Activated CD4-positive, alpha-beta memory T cell treated with anti-CD3 and anti-CD28 coated beads for 36 hours (primary cell): ENCODE measurements around the gene HOXB4. TPM values are rescaled to one million over a fixed set of nuclear protein-coding genes. Genes with fewer than 3 reads are reported as not detected.

Experiments
- CTCF ChIA-PET: fragments of 350-600 bp; sonication (Branson Sonifier 250); formaldehyde crosslinking; loops from one replicate; lab custom pipeline; 2021; ENCODE audit warnings: antibody characterized with exemption, inconsistent platforms; lab: Charles Lee
- POLR2A ChIA-PET: fragments of 350-600 bp; sonication (Branson Sonifier 250); formaldehyde crosslinking; loops from one replicate; lab custom pipeline; 2021; ENCODE audit warnings: antibody characterized with exemption; lab: Charles Lee
- DNase-seq: peaks from one replicate; pipeline ENCODE4 v3.0.0-alpha.2; 2020
- H3K27ac Mint-ChIP-seq: one replicate; pipeline ENCODE4 v1.8.0; 2021; ENCODE audit warnings: mixed read lengths
- H3K27me3 Mint-ChIP-seq: one replicate; pipeline ENCODE4 v1.8.0; 2021; ENCODE audit warnings: mixed read lengths
- H3K36me3 Mint-ChIP-seq: one replicate; pipeline ENCODE4 v1.8.0; 2021; ENCODE audit warnings: mixed read lengths
- H3K4me1 Mint-ChIP-seq: one replicate; pipeline ENCODE4 v1.8.0; 2021; ENCODE audit warnings: low read depth, mixed read lengths
- H3K4me3 Mint-ChIP-seq: one replicate; pipeline ENCODE4 v1.8.0; 2021; ENCODE audit warnings: mild to moderate bottlenecking, mixed read lengths
- H3K9me3 Mint-ChIP-seq: one replicate; pipeline ENCODE4 v1.8.0; 2021; ENCODE audit warnings: mixed read lengths
- intact Hi-C: fragments of 100-400 bp; cut with micrococcal nuclease; formaldehyde crosslinking; loops from one replicate; pipeline ENCODE4 v1.15.1; 2023
- total RNA-seq, 2 experiments: library from RNA; stranded (reverse); gene quantifications; one replicate each; pipeline ENCODE4 v1.2.3, GENCODE V29; 2021

The HOXB4 gene
- total RNA-seq, 2 experiments from 2014 or later, result 2.3 TPM

DNA sequence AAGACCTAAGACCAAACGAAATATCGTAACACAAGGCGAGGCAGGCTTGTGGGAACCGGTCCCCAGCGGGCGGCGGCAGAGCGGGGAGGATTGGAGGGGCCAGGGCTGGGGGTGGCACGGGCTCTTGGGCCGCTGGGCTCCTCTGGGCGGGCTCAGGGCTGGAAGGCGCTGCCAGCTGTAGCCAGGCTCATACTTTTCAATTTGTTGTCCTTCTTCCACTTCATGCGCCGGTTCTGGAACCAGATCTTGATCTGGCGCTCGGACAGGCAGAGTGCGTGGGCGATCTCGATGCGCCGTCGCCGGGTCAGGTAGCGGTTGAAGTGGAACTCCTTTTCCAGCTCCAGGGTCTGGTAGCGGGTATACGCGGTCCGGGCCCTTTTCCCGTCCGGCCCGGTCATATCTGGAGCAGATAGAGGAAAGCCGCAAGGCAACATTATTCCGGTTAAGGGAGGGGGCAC, 13.9 kb upstream of the HOXB4 start:
- CTCF ChIA-PET, result interaction anchor here (1.3 to 6.0 kb wide), 17 partner anchors 15 to 328 kb away, joined by 3 to 94 read pairs (median 11); partner anchors contain the start of gene HOXB8
- intact Hi-C loops, result loop anchor here (2.0 to 5.0 kb wide), 2 partner anchors 255 to 565 kb away; no protein-coding TSS in a partner anchor

DNA sequence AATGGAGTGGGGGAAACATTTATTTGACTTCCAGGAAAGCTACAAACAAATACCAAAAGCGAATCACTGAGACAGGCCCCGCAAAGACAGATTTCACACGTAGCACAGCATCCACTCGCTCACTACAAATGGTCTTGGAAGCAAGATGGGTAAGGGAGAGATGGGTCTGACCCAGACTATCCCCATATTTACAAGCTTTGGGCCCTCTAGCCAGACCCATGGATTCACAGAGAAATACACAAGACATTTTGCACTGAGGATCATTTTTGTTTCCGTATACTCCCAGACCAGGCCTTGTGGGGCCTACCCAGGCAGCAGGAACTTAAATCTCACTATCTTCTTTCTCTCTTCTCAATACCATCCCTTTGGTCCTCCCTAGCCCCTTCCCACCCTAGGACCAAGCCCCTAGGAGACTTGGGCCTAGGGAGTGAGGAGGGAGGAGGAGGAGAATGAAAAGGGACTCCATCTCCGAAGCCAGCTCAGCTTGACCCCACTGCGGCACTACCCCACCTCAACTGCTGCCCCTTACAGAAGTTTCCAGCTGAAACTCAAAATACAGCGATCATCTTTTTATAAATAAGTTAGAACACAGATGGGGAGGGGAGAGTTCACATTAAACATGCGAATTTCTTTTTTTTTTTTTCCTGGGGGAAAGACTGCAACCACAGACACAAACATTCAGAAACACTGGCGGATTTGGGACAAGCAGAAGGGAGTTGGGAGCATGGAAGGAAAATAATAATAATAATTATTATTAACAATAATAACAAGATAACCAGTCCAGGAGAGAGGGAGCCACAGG, 13.3 kb upstream of the HOXB4 start:
- Mint-ChIP-seq H3K27ac (no peak overlapping the region), H3K4me1 (peaks cover 12% of the 10 kb centered on the region), H3K27me3 (peaks cover 74% of the 10 kb centered on the region), H3K9me3 (no peaks in the 10 kb centered on the region), H3K4me3 (no peak overlapping the region), H3K36me3 (no peaks in the 10 kb centered on the region)
- ChIA-PET CTCF (interaction anchor here (2.1 to 6.0 kb wide), 7 partner anchors 99 to 327 kb away, joined by 11 to 94 read pairs (median 34); no protein-coding TSS in a partner anchor), POLR2A (no interaction called here)
- intact Hi-C loops, result loop anchor here (2.0 to 5.0 kb wide), 2 partner anchors 255 to 564 kb away; no protein-coding TSS in a partner anchor
- DNase-seq, result no peak

More for the DNA sequence above, 13.9 kb upstream of the HOXB4 start:
- Mint-ChIP-seq H3K36me3 (no peaks in the 10 kb centered on the region), H3K27ac (no peak overlapping the region), H3K4me3 (no peak overlapping the region), H3K9me3 (no peaks in the 10 kb centered on the region), H3K27me3 (peaks cover 74% of the 10 kb centered on the region), H3K4me1 (peaks cover 16% of the 10 kb centered on the region)
- DNase-seq, result no peak
- POLR2A ChIA-PET, result no interaction called here

DNA sequence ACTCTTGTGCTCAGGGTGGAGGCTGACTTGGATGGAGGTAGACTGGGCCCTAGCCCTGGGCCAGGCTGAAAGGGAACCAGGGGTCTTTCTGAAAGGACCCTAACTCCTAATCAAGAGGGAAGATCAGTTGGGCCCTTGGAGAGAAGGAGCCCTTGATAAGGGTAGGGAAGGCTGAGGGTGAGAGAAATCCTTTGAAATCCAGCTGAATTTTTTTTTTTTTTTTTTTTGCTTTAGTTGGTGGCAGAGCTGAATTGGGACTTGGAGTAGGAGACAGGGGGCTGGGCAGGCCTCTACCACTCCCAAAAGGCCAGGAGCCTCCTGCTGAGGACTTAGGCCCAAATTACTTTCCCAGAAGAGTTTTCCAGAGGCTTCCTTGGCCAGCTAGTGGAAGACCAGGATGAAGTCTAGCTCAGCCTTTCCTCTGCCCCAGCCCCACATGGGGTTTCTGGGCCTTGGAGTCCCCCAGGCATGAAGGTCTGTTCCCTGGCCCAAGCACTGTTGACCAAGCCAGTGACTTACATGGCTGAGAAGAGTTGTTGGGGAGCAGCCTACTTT, 12.5 kb upstream of the HOXB4 start:
- ChIA-PET POLR2A (no interaction called here), CTCF (interaction anchor here (0.6 to 4.6 kb wide), 2 partner anchors 98 to 239 kb away, joined by 4 to 37 read pairs; no protein-coding TSS in a partner anchor)
- Mint-ChIP-seq H3K27me3 (peaks cover 76% of the 10 kb centered on the region), H3K27ac (no peak overlapping the region), H3K4me1 (peaks cover 16% of the 10 kb centered on the region), H3K9me3 (no peaks in the 10 kb centered on the region), H3K4me3 (no peak overlapping the region), H3K36me3 (no peaks in the 10 kb centered on the region)
- intact Hi-C loops, result loop anchor here (5.0 kb wide), 1 partner anchor 563 kb away; no protein-coding TSS in a partner anchor
- no peak for DNase-seq

DNA sequence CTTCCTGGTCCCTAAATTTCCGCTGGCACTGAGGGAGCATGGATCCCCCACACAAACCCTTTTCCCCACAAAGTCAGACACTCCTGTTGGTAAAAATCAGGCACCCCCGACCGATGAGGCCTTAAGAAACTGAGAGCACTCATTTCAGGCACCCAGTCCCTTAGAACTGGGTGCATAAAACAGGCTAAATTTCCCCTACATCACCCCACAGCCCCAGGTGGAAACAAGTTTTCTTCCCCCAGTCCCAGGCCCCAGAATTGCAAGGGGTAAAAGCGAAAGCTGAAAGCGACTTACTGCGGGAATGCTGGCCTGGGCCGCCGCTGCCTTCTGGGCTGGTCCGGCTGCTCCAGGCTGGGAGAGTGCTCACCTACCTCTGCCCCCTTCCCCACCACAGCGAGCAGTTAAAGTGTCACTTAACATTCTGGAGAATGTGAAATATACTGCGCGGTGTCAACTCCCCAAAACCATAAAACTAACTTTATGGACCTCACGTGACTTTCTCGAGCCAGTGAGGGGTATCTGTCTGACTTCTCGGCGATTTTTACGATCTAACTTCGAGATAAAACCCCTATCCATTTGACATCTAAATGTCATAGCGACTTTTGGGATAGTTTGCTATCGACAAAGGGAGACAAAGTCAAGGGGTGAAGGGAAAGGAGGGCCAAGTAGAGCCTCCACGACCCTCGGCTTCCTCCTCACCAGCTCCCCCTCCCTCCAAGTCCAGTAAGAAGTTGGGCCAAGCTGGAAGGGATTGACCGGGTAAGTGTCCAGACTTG, 11.9 kb upstream of the HOXB4 start, which contains the start of gene HOXB3:
Gene HOXB3 (minus strand): TSS at position 411 of the 776 bp plus-strand sequence. CDS start 37,767 bp downstream, outside the sequence.
- ChIA-PET POLR2A (no interaction called here), CTCF (interaction anchor here (0.6 to 4.6 kb wide), 4 partner anchors 89 to 238 kb away, joined by 4 to 37 read pairs (median 9); no protein-coding TSS in a partner anchor)
- intact Hi-C loops, result loop anchor here (5.0 kb wide), 1 partner anchor 563 kb away; no protein-coding TSS in a partner anchor
- Mint-ChIP-seq H3K4me3 (no peak within 1 kb of the TSS), H3K4me1 (peaks cover 22% of the 10 kb centered on the region), H3K27me3 (peaks cover 74% of the 10 kb centered on the region), H3K27ac (no peak within 1 kb of the TSS), H3K36me3 (no peaks in the 10 kb centered on the region), H3K9me3 (no peaks in the 10 kb centered on the region)
- no peak for DNase-seq

DNA sequence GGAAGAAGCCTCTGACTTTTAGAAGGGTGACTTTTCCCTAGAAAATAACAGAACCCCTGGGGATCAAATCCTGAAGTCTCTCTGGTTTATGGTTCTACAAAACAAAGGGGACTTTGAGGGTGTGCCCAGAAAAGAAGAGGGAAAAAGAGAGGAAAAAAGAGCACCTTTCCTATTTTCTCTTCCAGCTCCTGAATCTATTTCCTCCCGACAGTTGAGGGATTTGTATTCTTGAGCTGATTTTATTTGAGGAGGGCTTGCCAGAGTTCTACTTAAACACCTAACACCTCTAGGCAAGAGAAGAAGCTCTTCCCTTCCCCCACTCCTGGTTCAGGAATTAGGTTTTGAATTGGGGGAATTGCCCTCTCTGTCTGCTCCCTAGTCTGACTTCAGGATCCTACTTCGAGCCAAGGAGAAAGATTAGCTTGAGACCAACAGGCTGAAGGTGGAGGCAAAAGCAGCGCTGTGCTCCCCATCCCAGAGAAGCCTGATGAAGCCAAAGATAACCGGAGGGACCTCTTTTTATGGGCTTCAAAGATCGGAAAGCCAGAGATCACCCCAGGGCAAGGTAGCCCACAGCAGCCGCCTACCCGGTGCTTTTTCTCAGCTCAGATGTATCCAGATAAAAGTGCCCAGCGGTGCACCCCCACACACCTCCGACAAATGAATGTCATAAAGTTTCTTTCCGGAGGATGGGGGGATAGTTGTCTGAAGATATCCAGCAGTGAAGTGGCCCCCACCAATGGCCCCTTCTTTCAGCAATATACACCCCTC, 11.1 kb upstream of the HOXB4 start:
- intact Hi-C loops, result no loop called here
- no peak for DNase-seq
- H3K4me1 Mint-ChIP-seq, result peaks cover 24% of the 10 kb centered on the region

DNA sequence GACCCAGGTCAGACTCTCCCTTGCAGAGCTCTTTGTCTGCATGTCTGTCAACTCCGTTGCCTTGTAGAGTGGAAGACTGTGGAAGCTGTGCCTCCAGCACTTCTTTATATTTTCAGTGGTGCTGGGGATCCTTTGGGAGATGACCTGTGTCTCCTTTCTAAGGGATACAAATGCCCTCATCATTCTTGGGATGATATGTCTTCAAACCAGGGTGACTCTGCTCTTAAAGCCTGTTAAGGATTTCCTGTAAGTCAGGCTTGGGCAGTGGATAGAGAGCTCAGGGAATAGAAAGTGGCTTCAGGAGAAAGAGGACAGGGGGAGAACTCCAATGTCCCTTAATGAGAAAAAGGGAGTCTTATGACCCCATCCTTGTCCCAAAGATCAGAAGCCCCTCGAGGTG, 10.4 kb upstream of the HOXB4 start:
- Mint-ChIP-seq H3K4me1 (peaks cover 24% of the 10 kb centered on the region), H3K9me3 (no peaks in the 10 kb centered on the region), H3K4me3 (no peak overlapping the region), H3K27ac (no peak overlapping the region), H3K27me3 (peaks cover 75% of the 10 kb centered on the region), H3K36me3 (no peaks in the 10 kb centered on the region)
- intact Hi-C loops, result no loop called here
- CTCF ChIA-PET, result interaction anchor here (0.9 to 3.2 kb wide), 9 partner anchors 11 to 508 kb away, joined by 3 to 14 read pairs (median 7); no protein-coding TSS in a partner anchor
- POLR2A ChIA-PET, result no interaction called here
- no peak for DNase-seq

More for the DNA sequence above, 11.1 kb upstream of the HOXB4 start:
- Mint-ChIP-seq H3K4me3 (no peak overlapping the region), H3K36me3 (no peaks in the 10 kb centered on the region), H3K27ac (no peak overlapping the region), H3K9me3 (no peaks in the 10 kb centered on the region), H3K27me3 (peaks cover 74% of the 10 kb centered on the region)
- ChIA-PET CTCF (interaction anchor here (1.0 to 3.2 kb wide), 5 partner anchors 12 to 238 kb away, joined by 3 to 14 read pairs (median 9); no protein-coding TSS in a partner anchor), POLR2A (no interaction called here)

DNA sequence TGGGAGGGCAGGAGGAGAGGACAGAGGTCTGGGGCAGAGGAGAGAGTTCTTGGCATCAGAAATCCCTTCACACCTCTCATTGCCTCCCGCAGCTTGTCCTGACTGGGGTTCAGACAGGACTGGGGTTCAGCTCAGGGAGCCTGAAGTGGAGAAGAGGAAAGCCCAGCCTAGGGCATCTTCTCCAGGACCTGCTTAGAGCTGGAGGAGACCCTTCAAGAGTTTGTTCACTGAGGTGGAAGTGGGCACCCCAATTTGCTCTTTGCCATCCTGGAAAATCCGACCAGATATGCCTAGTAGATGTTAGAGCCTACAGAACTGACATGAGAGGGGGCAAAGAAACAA, 9.9 kb upstream of the HOXB4 start:
- POLR2A ChIA-PET, result no interaction called here
- CTCF ChIA-PET, result interaction anchor here (0.9 to 3.2 kb wide), 11 partner anchors 12 to 562 kb away, joined by 3 to 14 read pairs (median 7); no protein-coding TSS in a partner anchor
- intact Hi-C loops, result no loop called here
- Mint-ChIP-seq H3K27me3 (peaks cover 74% of the 10 kb centered on the region), H3K4me1 (peaks cover 23% of the 10 kb centered on the region), H3K36me3 (no peaks in the 10 kb centered on the region), H3K4me3 (no peak overlapping the region), H3K27ac (no peak overlapping the region), H3K9me3 (no peaks in the 10 kb centered on the region)
- DNase-seq, result no peak

DNA sequence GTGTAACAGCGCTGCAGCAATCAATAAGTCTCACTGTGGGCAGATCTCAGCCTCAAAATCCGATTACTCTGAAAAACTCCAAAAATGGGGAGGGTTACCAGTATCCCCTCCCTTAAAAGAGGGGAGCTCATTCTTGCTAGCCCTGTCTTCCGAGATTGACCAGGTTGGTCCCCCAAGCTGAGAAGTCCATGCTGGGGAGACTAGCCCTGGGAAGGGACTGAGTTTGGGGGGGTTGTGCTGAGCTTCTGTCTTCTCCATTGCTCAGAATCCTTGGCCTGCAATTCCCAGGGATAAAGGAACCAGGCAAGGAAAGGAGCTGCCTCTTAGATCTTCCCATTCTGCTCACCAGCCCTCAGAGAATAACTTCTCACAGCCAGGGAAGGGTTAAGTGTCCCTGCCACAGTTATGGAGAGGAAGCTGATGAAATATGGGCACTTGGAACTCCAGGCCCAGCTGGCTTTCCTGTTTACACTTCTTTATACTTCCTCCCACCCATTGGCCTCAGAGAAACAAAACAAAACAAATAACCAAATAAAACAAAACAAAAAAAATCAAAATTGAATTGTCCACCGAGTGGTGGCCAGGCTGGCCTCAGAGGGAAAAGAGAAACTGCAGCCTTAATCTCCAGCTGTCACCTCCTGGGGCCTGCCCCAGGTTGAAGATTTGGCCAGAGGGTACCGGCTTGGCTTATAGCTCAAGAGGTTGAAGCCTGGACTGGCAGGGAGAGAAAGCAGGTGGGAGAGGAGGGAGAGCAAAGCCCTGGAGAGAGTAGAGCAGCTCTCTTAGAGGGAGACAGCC, 9.3 kb upstream of the HOXB4 start:
- Mint-ChIP-seq H3K27me3 (peaks cover 75% of the 10 kb centered on the region), H3K27ac (no peak overlapping the region), H3K4me1 (peaks cover 19% of the 10 kb centered on the region), H3K4me3 (no peak overlapping the region), H3K9me3 (no peaks in the 10 kb centered on the region), H3K36me3 (no peaks in the 10 kb centered on the region)
- POLR2A ChIA-PET, result no interaction called here
- intact Hi-C loops, result no loop called here
- CTCF ChIA-PET, result interaction anchor here (0.9 to 3.2 kb wide), 11 partner anchors 12 to 561 kb away, joined by 3 to 14 read pairs (median 7); no protein-coding TSS in a partner anchor
- no peak for DNase-seq

DNA sequence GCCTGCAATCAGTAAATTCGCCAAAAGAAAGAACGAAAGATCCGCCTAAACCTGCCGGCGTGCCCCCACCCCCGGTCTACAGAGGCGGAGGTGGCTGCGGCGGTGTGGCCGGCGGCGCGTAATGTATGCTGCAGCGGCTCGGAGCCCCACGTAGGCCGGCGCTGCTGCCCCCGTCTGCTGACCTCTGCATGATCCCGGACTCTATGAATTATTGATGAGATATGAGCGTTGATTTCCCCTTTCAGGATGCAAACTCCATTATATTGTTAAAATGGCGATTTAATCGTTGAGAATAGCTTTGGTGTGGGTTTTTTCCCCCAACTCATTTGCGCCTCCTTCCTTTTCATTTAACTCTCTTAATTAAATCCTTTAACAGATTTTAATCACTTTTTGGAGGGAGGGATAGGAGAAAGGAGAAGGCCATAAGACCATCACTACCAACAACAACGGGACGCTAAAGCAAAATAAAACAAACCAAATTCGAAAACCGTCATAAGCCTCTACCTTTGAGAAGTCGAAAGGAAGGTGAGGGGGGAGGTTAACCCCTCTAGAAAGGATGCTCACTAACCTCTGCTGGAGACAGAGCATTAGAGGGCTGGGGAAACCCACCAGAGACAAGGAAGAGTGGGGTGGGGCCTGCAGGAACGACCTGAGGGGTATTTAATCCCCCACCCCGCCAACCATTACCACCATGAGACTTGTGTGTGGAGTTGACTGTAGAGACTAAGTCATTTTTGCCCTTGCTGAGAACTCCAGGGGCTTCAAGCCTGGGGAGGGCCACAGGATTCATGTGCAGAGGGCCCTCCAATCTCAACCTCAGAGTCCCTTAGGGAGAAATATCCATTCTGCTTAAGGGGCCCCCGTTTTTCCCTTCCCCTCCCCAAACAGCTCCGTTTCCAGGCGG, 8.5 kb upstream of the HOXB4 start:
- POLR2A ChIA-PET, result no interaction called here
- no peak overlapping the region for H3K27ac Mint-ChIP-seq
- intact Hi-C loops, result no loop called here

More for the DNA sequence above, 8.5 kb upstream of the HOXB4 start:
- no peaks in the 10 kb centered on the region for H3K9me3 Mint-ChIP-seq
- peaks cover 74% of the 10 kb centered on the region for H3K27me3 Mint-ChIP-seq
- no peaks in the 10 kb centered on the region for H3K36me3 Mint-ChIP-seq
- CTCF ChIA-PET, result interaction anchor here (1.0 to 3.2 kb wide), 8 partner anchors 11 to 560 kb away, joined by 3 to 14 read pairs (median 8); no protein-coding TSS in a partner anchor
- peak overlapping the region; percentile 88 for H3K4me3 Mint-ChIP-seq
- DNase-seq, result peak; percentile 55
- peaks cover 21% of the 10 kb centered on the region for H3K4me1 Mint-ChIP-seq
